HEK293 (cell line): ENCODE measurements around the gene SELENOW.
"Not testable (repeated sequence)": the region's sequence is repeated elsewhere in the genome, so short reads cannot be mapped to it uniquely, and the experiment has no call there.

Experiments
- CTCF ChIA-PET: fragments of 350-600 bp; formaldehyde crosslinking; extraction: SDS; loops from one replicate; lab custom pipeline; 2021; ENCODE audit warnings: antibody characterized with exemption; lab: Yijun Ruan, JAX
- POLR2A ChIA-PET: fragments of 300-600 bp; formaldehyde crosslinking; extraction: SDS; loops from one replicate; lab custom pipeline; 2020; ENCODE audit warnings: antibody characterized with exemption, inconsistent platforms; lab: Yijun Ruan, JAX
- H3K27ac ChIP-seq: fragments of 200-500 bp; sonication (Bioruptor generic); 2 replicates; pipeline ENCODE4 v1.5.1; 2014; ENCODE audit warnings: low read depth, low read length, control low read depth, inconsistent platforms; ENCODE audit errors: extremely low read depth
- H3K36me3 ChIP-seq, 2 experiments: fragments of 200-500 bp in 1 of 2; sonication (Bioruptor generic) in 1 of 2; 1 replicate in 1 of 2; 2 replicates in 1 of 2; pipeline ENCODE4 v1.5.1; 2014 to 2017; ENCODE audit warnings: inconsistent platforms in 2 of 2, low read length in 2 of 2; ENCODE audit not compliant: control insufficient read depth in 2 of 2, insufficient read depth in 1 of 2
- H3K4me1 ChIP-seq: fragments of 200-500 bp; sonication (Bioruptor generic); 2 replicates; pipeline ENCODE4 v1.5.1; 2014; ENCODE audit warnings: mild to moderate bottlenecking, low read length, inconsistent platforms; ENCODE audit not compliant: control insufficient read depth, insufficient read depth
- H3K4me3 ChIP-seq: 2 replicates; pipeline ENCODE4 v1.5.1; 2011; ENCODE audit warnings: low read depth, mild to moderate bottlenecking, control low read depth, low read length, moderate library complexity
- H3K9me3 ChIP-seq: fragments of 200-500 bp; sonication (Bioruptor generic); 2 replicates; pipeline ENCODE4 v1.5.1; 2014; ENCODE audit warnings: low read depth, low read length, inconsistent platforms; ENCODE audit not compliant: control insufficient read depth, insufficient read depth
- BCL11A ChIP-seq: fragments of 450-650 bp; formaldehyde crosslinking; IDR thresholded peaks from 2 replicates; pipeline ENCODE4 v1.5.1; 2016; ENCODE audit warnings: low read depth, missing biosample characterization, missing genetic modification characterization
- EGR2 ChIP-seq: fragments of 450-650 bp; formaldehyde crosslinking; IDR thresholded peaks from 2 replicates; pipeline ENCODE4 v1.5.1; 2016; ENCODE audit warnings: low read depth, missing biosample characterization, missing genetic modification characterization
- GLI4 ChIP-seq: fragments of 450-650 bp; formaldehyde crosslinking; IDR thresholded peaks from 2 replicates; pipeline ENCODE4 v1.5.1; 2016; ENCODE audit warnings: missing biosample characterization, missing genetic modification characterization
- GLIS1 ChIP-seq: fragments of 450-650 bp; formaldehyde crosslinking; IDR thresholded peaks from 2 replicates; pipeline ENCODE4 v1.5.1; 2016; ENCODE audit warnings: missing biosample characterization, missing genetic modification characterization
- SCRT2 ChIP-seq: fragments of 450-650 bp; formaldehyde crosslinking; IDR thresholded peaks from 2 replicates; pipeline ENCODE4 v1.5.1; 2016; ENCODE audit warnings: missing biosample characterization, missing genetic modification characterization
- ZFHX2 ChIP-seq: fragments of 450-650 bp; formaldehyde crosslinking; conservative IDR thresholded peaks from 2 replicates; pipeline ENCODE4 v1.5.1; 2016; ENCODE audit warnings: missing biosample characterization, missing genetic modification characterization
- ZNF560 ChIP-seq: fragments of 450-650 bp; formaldehyde crosslinking; IDR thresholded peaks from 2 replicates; pipeline ENCODE4 v1.5.1; 2017; ENCODE audit warnings: missing biosample characterization, missing genetic modification characterization, borderline replicate concordance
- ZNF654 ChIP-seq: fragments of 450-650 bp; formaldehyde crosslinking; IDR thresholded peaks from 2 replicates; pipeline ENCODE4 v1.5.1; 2016; ENCODE audit warnings: low read depth, missing biosample characterization, missing genetic modification characterization
- ZNF707 ChIP-seq: fragments of 450-650 bp; formaldehyde crosslinking; IDR thresholded peaks from 2 replicates; pipeline ENCODE4 v1.5.1; 2016; ENCODE audit warnings: missing biosample characterization, missing genetic modification characterization
- ZNF830 ChIP-seq: fragments of 450-650 bp; IDR thresholded peaks from 2 replicates; pipeline ENCODE4 v1.5.0; 2018; ENCODE audit warnings: missing biosample characterization, missing genetic modification characterization, low read depth, mild to moderate bottlenecking, moderate library complexity

Gene SELENOW

GRCh38 chr19:47780215-47780551, 1.7 kb downstream of the SELENOW start:
- POLR2A ChIA-PET, result interaction anchor here (0.6 kb wide), 1 partner anchor 9 kb away, joined by 3 read pairs; no protein-coding TSS in a partner anchor
- CTCF ChIA-PET, result interaction anchor here (1.2 to 1.8 kb wide), 3 partner anchors 8 to 83 kb away, joined by 3 to 6 read pairs (median 5); no protein-coding TSS in a partner anchor
- H3K4me3 ChIP-seq, result no peak overlapping the region
- H3K27ac ChIP-seq, result no peak overlapping the region; the same call in 1 of the 2 replicates
- peak; percentile 58 for TF ChIP-seq ZFHX2
- peak; percentile 61 for TF ChIP-seq EGR2 (tag by site-specific recombination)
- no peak for TF ChIP-seq ZNF830 (tag by site-specific recombination)
- no peaks in the 10 kb centered on the region for H3K9me3 ChIP-seq
- H3K36me3 ChIP-seq, result peaks cover 19 to 44% of the 10 kb centered on the region in 2 experiments; a peak in 2 of 3 replicates
- H3K4me1 ChIP-seq, result peaks cover 9% of the 10 kb centered on the region

GRCh38 chr19:47781590-47782262, 3.2 kb downstream of the SELENOW start:
- Histone ChIP-seq H3K27ac (no peak overlapping the region), H3K36me3 (peaks cover 24 to 52% of the 10 kb centered on the region in 2 experiments; a peak in 2 of 3 replicates), H3K4me3 (no peak overlapping the region), H3K9me3 (no peaks in the 10 kb centered on the region), H3K4me1 (peaks cover 6% of the 10 kb centered on the region)
- ChIA-PET POLR2A (no interaction called here), CTCF (interaction anchor here (0.6 to 1.4 kb wide), 5 partner anchors 8 to 390 kb away, joined by 3 to 5 read pairs (median 4); no protein-coding TSS in a partner anchor)
- TF ChIP-seq GLI4 (tag by site-specific recombination), result 0 out of 2 replicates have a peak, but pooled peaks have one; percentile 21
- TF ChIP-seq BCL11A (tag by site-specific recombination), result 0 out of 2 replicates have a peak, but pooled peaks have one; percentile 14
- no peak for TF ChIP-seq ZNF654 (tag by site-specific recombination)

DNA sequence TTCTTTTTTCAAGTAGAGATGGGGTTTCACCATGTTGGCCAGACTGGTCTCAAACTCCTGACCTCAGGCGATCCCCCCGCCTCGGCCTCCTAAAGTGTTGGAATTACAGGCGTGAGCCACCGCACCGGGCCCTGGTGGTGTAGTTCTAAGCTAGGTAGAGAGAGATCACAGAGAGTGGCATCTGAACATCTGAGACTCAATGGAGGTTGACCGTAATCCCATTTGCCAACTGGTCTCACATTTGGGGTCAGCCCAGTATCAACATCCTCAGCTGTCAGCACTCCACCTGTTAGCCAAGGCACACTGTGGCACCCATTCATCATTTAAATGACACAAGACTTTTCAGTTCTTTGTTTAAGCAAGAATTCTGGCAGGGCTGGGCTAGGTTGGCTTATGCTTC, 8.1 kb downstream of the SELENOW start:
- no peaks in the 10 kb centered on the region for H3K9me3 ChIP-seq
- H3K36me3 ChIP-seq, result peaks cover 21 to 40% of the 10 kb centered on the region in 2 experiments; a peak in 2 of 3 replicates
- ChIA-PET POLR2A (interaction anchor here (0.6 kb wide), 1 partner anchor 22 kb away, joined by 9 read pairs; no protein-coding TSS in a partner anchor), CTCF (interaction anchor here (0.6 to 7.9 kb wide), 8 partner anchors 10 to 82 kb away, joined by 3 to 197 read pairs (median 4); partner anchors contain the start of genes EHD2 and NOP53)
- TF ChIP-seq SCRT2, result peak; percentile 40; the same call in 1 of the 2 replicates
- TF ChIP-seq ZNF560 (tag by site-specific recombination), result no peak
- TF ChIP-seq ZNF707 (tag by site-specific recombination), result no peak
- H3K4me3 ChIP-seq, result no peak overlapping the region
- H3K4me1 ChIP-seq, result no peaks in the 10 kb centered on the region
- no peak overlapping the region for H3K27ac ChIP-seq

DNA sequence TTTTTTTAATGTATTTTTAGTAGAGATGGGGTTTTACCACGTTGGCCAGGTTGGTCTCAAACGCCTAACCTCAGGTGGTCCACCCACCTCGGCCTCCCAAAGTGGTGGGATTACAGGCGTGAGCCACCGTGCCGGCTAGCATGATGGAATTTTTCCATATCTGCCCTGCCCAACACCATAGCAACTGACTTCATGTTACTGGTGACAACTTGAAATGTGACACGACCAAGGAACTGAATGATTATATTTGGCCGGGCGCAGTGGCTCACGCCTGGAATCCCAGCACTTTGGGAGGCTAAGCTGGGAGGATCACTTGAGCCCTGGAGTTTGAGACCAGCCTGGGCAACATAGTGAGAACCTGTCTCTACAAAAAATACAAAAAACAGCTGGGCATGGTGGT, 8.8 kb downstream of the SELENOW start:
- H3K4me1 ChIP-seq, H3K9me3 ChIP-seq, H3K4me3 ChIP-seq, H3K27ac ChIP-seq, POLR2A ChIA-PET: not testable (repeated sequence)
- CTCF ChIA-PET, result interaction anchor here (1.0 to 7.9 kb wide), 14 partner anchors 8 to 359 kb away, joined by 3 to 197 read pairs (median 4); partner anchors contain the start of genes EHD2 and NOP53
- H3K36me3 ChIP-seq, result peaks cover 19 to 32% of the 10 kb centered on the region in 2 experiments; a peak in 2 of 3 replicates

- not testable (repeated sequence) for H3K27ac ChIP-seq, H3K4me3 ChIP-seq, H3K9me3 ChIP-seq, H3K4me1 ChIP-seq
- CTCF ChIA-PET, result interaction anchor here (0.6 to 7.9 kb wide), 34 partner anchors 8 to 474 kb away, joined by 3 to 197 read pairs (median 4); partner anchors contain the start of genes EHD2 and NOP53
- H3K36me3 ChIP-seq, result peaks cover 8 to 11% of the 10 kb centered on the region in 2 experiments; a peak in 2 of 3 replicates
- POLR2A ChIA-PET, result interaction anchor here (0.6 to 0.7 kb wide), 2 partner anchors 10 to 26 kb away, joined by 3 read pairs; no protein-coding TSS in a partner anchor
- peak; percentile 38 for TF ChIP-seq GLIS1
These were observed 11.3 kb downstream of the SELENOW start for GRCh38 chr19:47789811-47790210.
